Activated CD8-positive, alpha-beta memory T cell treated with anti-CD3 and anti-CD28 coated beads, Interleukin-2, amount 50 U/mL, for 48 hours (primary cell): ENCODE data around the gene AK8.
A peak's percentile ranks its signal among the peaks of the same experiment; 100 is the strongest.

ENCODE experiments used
- DNase-seq: peaks from one replicate; pipeline ENCODE4 v3.0.0-alpha.2; 2020

AK8 gene

GRCh38 chr9:132824951-132825350 lies 53.1 kb downstream of the AK8 start:
- DNase-seq = no peak

- DNase-seq = no peak
These were observed 53.9 kb downstream of the AK8 start for GRCh38 chr9:132824151-132824550.

- DNase-seq = no peak
These were observed 54.5 kb downstream of the AK8 start for GRCh38 chr9:132823370-132824145.

- no peak for DNase-seq
These were observed 57.7 kb downstream of the AK8 start for GRCh38 chr9:132820169-132820944.

- no peak for DNase-seq
These were observed 59.5 kb downstream of the AK8 start for GRCh38 chr9:132818588-132818987.

GRCh38 chr9:132814937-132815336 lies 63.1 kb downstream of the AK8 start:
- no peak for DNase-seq

GRCh38 chr9:132813115-132813771 lies 64.8 kb downstream of the AK8 start:
- no peak for DNase-seq

- DNase-seq = no peak
These were observed 66.1 kb downstream of the AK8 start for GRCh38 chr9:132811985-132812384.

GRCh38 chr9:132810314-132810713 lies 67.8 kb downstream of the AK8 start:
- DNase-seq = no peak

GRCh38 chr9:132809677-132810271 lies 68.3 kb downstream of the AK8 start:
- no peak for DNase-seq

- DNase-seq = no peak
These were observed 69.4 kb downstream of the AK8 start for GRCh38 chr9:132808645-132809044.

- DNase-seq = no peak
These were observed 71.2 kb downstream of the AK8 start for GRCh38 chr9:132806723-132807421.

- no peak for DNase-seq
These were observed 71.8 kb downstream of the AK8 start for GRCh38 chr9:132806306-132806705.

- no peak for DNase-seq
These were observed 73.3 kb downstream of the AK8 start for GRCh38 chr9:132804576-132805295.

GRCh38 chr9:132802121-132802795 lies 75.8 kb downstream of the AK8 start:
- no peak for DNase-seq

- no peak for DNase-seq
These were observed 76.4 kb downstream of the AK8 start for GRCh38 chr9:132801659-132802058.

GRCh38 chr9:132800038-132800648 lies 77.9 kb downstream of the AK8 start:
- DNase-seq = peak; percentile 77

- DNase-seq = no peak
These were observed 79.0 kb downstream of the AK8 start for GRCh38 chr9:132798817-132799790.

GRCh38 chr9:132797861-132798659 lies 80.0 kb downstream of the AK8 start:
- no peak for DNase-seq
